ENCODE results near the gene KICS2.

DNA sequence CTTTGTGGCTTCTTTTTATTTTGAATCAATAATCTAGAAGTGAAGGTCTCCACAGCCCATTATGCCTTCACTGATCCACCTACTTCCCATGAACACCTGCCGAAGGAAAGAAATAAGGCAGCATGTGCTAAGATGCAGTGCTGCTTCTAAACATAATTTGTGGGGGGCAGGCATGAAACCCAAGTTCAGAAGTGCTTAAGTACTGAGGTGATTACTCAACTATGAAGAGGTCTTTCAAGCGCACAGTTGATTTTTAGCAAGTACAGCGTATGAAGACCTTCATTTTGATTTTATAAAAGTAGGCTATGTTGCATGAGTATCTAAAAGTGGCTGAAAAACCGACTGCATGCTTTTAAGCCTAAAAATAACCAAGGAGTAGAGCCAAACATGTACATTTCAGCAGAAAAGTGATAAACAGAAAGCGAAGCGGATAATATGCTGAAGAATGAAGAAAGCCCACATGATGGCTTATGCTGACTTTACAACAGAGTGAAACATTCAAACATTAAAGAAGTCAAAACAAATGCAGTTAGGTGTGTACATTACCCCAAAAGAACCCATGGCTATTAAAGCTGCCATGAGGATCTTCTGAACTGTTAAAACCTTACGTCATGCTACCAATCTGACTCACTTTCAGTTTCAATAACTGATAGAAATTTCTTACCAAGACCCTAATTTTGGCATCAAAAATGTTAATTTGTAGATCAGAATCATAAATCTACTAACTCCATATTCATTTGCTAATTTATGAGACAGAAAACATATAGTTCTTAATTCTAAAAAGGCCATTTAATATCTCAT, 29.3 kb downstream of the KICS2 start:
- TF ChIP-seq, protein P1, sequence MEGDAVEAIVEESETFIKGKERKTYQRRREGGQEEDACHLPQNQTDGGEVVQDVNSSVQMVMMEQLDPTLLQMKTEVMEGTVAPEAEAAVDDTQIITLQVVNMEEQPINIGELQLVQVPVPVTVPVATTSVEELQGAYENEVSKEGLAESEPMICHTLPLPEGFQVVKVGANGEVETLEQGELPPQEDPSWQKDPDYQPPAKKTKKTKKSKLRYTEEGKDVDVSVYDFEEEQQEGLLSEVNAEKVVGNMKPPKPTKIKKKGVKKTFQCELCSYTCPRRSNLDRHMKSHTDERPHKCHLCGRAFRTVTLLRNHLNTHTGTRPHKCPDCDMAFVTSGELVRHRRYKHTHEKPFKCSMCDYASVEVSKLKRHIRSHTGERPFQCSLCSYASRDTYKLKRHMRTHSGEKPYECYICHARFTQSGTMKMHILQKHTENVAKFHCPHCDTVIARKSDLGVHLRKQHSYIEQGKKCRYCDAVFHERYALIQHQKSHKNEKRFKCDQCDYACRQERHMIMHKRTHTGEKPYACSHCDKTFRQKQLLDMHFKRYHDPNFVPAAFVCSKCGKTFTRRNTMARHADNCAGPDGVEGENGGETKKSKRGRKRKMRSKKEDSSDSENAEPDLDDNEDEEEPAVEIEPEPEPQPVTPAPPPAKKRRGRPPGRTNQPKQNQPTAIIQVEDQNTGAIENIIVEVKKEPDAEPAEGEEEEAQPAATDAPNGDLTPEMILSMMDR (IDR thresholded peaks at IDR 0.05; ENCODE audit: insufficient read depth, low read length), result no peak
- TF ChIP-seq POLR2AphosphoS5 (IDR thresholded peaks at IDR 0.05; ENCODE audit: low read depth) (no peak), SPI1 (IDR thresholded peaks at IDR 0.05; ENCODE audit: borderline replicate concordance, low read depth) (no peak)
- TF ChIP-seq, protein P2, sequence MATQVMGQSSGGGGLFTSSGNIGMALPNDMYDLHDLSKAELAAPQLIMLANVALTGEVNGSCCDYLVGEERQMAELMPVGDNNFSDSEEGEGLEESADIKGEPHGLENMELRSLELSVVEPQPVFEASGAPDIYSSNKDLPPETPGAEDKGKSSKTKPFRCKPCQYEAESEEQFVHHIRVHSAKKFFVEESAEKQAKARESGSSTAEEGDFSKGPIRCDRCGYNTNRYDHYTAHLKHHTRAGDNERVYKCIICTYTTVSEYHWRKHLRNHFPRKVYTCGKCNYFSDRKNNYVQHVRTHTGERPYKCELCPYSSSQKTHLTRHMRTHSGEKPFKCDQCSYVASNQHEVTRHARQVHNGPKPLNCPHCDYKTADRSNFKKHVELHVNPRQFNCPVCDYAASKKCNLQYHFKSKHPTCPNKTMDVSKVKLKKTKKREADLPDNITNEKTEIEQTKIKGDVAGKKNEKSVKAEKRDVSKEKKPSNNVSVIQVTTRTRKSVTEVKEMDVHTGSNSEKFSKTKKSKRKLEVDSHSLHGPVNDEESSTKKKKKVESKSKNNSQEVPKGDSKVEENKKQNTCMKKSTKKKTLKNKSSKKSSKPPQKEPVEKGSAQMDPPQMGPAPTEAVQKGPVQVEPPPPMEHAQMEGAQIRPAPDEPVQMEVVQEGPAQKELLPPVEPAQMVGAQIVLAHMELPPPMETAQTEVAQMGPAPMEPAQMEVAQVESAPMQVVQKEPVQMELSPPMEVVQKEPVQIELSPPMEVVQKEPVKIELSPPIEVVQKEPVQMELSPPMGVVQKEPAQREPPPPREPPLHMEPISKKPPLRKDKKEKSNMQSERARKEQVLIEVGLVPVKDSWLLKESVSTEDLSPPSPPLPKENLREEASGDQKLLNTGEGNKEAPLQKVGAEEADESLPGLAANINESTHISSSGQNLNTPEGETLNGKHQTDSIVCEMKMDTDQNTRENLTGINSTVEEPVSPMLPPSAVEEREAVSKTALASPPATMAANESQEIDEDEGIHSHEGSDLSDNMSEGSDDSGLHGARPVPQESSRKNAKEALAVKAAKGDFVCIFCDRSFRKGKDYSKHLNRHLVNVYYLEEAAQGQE (IDR thresholded peaks at IDR 0.05; ENCODE audit: insufficient replicate concordance, low read depth), result no peak

Data from HL-60 (cell line).